Globus pallidus (tissue), 1 donor: ENCODE results near the gene LRRC36.
A peak's percentile ranks its signal among the peaks of the same experiment; 100 is the strongest.

Experiments
- DNase-seq: peaks from one replicate; pipeline ENCODE4 v3.0.0-alpha.2; 2015; ENCODE audit warnings: low spot score

The LRRC36 gene

DNA sequence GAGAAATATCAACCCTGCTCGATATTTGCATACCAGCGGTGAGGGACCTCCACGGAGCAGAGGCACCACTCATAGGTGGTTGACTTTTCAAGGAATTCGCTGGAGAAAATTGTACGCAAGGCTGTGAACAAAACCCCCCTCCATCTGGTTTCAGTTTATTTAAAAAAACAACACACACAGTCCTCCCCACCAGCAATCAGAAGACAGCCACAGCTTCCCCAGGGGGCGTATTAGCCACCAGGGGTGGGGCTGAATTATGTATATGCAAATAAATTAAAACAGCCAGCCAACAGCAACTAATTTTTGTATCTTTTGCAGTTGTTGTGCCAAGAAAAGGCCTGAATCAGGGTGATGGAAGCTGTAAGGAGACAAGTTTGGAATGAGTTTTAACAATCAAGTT lies 98.4 kb downstream of the LRRC36 start:
- DNase-seq = no peak

GRCh38 chr16:67425580-67425979 lies 99.0 kb downstream of the LRRC36 start:
- no peak for DNase-seq

DNA sequence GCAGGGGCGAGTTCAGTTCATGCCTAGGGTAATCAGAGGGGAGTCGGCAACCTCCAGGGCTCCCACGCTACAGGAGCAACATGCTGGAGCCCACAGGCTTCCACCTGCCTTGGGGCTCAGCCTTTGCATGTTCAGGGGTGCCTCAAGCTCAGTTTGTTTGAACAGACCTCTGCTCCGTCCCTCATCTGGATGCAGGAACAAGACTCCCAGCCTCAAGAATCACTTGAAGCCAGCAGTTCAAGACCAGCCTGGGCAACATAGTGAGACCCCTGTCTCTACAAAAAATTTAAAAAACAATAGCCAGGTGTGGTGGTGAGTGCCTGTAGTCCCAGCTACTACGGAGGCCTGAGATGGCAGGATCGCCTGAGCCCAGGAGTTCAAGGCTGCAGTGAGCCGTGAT lies 99.4 kb downstream of the LRRC36 start:
- no peak for DNase-seq

- DNase-seq = no peak
These were observed 100.3 kb downstream of the LRRC36 start for GRCh38 chr16:67426950-67427349.

DNA sequence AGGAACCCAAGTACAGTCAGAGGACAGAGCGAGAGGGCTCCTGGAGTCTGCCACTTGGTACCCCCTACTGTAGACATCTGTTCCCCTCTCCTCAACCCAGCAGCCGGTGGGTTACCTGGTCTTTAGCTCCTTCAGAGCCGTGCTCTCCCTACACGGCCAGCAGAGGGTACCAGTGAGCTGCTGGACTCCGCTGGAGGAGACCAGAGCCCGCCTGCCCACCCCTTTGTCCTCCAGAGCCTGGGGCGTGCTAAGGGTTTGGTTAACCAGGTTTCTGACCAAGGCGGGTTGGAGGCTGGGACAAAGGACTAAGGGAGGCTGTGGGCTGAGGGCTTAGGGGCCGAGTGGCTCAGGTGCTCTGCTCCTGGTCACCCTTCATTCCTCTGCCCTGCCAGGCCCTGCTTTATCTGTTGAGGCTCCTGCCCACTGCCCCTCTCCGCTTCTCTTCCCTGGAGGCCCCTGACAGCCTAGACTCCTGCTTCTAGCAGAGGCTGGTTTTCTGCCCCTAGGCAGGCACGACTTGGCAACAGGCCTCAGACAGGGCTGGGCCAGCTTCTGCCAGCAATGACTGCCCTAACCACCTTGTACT lies 101.6 kb downstream of the LRRC36 start:
- peak; percentile 41 for DNase-seq

DNA sequence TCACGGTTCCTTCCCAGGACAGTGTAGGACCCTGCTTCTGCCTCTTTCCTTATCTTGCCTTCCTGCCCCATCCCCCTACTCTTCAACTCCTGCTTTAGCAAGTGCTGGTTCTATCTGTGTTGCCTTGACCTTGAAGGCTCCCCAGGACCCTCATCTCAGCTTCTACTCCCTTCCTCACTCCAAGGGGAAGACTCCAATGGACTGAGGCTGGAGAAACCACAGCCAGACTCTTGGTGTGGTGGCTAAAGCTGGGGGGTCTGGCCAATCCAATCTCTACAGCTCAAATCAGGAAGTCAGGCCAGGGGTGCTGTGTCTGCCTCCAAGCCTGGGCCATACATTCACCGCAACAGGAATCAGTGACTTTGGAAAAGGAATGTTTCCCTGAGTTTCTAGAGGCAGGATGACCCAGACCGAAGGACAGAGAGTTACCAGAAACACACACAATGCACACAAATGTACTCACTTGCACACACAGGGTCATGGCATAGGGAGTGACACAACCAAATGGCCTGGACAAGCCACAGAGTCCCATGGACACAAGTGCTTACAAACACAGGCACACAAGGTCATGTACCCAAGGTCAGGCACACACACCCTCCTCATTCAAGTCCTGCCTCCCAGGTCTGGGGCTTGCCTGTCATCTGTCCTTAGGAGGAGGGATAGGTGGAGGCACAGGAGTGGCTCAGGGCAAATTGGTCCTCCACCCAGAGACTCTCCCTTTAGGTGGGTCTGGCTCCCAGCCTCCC lies 102.6 kb downstream of the LRRC36 start:
- no peak for DNase-seq

GRCh38 chr16:67429799-67430503 lies 103.3 kb downstream of the LRRC36 start:
- DNase-seq = no peak

DNA sequence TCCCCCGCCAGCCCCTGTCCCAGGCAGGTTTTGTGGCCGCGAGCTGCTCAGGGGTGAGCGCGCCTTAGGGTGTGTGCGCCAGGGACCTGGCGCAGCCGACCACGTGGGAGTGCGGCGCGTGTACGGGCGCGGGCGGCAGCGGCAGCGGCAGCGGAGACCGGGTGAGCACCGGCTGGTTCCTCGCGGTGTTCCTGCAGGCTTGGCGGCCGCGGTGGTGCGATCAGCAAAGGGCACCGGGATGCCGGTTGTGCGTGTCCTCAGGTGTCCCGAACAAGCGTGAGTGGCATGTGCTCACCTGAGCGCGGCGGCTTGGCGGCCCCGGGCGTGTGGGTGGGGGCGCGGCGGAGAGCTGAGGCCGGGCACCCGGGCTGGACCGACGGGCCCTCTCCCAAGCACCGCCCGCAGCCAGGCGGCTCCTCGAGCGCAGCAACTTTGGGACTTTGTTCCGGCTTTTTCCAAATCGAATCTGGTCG lies 103.9 kb downstream of the LRRC36 start:
- DNase-seq = no peak

- DNase-seq = peak; percentile 65
These were observed 104.6 kb downstream of the LRRC36 start, which contains the start of gene HSD11B2 for GRCh38 chr16:67430977-67431774. TSS of gene HSD11B2 (plus strand) at chr16:67431121. CDS start at chr16:67431249, 128 bp downstream.

DNA sequence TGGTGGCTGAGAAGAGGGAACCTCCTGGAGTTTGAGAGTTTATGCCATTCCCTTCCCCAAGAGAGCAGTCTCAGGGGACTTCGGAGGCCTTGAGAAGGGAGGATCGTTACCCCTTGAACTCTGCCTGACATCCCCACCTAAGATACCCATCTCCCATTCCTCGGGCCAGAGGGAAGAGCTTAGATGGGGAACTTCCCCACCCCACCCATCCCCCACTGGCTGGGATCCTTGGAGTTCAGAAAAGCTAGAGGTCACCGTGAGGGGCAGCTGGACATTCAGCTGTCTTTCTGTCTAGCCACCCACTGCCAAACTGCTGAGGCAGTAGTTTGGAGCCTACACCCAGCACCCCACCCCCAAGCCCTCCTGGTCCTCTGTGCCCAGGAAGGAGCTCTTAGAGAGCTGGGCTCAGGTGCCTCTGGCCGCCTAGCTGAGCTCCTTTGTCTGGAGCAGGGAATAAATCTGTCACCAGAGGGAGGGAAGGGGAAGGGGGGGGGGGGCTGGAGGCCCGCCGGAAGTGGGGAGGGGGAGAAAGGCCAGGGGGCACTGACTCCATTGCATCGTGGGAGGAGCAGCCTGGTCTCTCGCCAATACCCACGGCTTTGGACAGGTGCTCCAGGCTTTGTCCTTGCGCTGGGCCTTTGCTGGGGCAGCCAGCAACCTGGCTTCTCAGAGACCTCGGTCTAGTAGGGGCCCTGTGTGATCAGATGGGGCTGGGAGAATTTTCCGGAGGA lies 105.3 kb downstream of the LRRC36 start:
- DNase-seq = no peak

DNA sequence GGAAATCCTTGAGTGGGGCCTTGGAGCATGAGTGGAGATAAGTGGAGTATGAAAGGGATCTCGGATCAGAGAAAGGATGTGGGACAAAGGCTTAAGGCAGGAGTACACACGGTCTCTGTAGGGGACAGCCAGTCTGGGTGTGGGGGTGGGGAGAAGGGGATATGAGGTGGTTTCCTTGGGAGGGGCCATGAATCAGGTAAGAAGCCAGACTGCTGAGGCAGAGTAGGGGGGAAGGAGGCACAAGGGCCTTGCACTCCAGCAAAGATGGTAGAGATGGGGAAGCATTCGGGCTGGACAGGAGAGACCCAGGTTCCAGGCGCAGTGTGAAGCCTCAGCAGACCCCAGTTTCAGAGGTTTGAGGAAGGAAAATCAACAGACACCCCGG lies 105.9 kb downstream of the LRRC36 start:
- no peak for DNase-seq

GRCh38 chr16:67433131-67433719 lies 106.6 kb downstream of the LRRC36 start:
- DNase-seq = no peak
